ENCODE data around the gene FSTL3.
"Not testable (repeated sequence)": the region's sequence is repeated elsewhere in the genome, so short reads cannot be mapped to it uniquely, and the experiment has no call there.

FSTL3 gene

DNA sequence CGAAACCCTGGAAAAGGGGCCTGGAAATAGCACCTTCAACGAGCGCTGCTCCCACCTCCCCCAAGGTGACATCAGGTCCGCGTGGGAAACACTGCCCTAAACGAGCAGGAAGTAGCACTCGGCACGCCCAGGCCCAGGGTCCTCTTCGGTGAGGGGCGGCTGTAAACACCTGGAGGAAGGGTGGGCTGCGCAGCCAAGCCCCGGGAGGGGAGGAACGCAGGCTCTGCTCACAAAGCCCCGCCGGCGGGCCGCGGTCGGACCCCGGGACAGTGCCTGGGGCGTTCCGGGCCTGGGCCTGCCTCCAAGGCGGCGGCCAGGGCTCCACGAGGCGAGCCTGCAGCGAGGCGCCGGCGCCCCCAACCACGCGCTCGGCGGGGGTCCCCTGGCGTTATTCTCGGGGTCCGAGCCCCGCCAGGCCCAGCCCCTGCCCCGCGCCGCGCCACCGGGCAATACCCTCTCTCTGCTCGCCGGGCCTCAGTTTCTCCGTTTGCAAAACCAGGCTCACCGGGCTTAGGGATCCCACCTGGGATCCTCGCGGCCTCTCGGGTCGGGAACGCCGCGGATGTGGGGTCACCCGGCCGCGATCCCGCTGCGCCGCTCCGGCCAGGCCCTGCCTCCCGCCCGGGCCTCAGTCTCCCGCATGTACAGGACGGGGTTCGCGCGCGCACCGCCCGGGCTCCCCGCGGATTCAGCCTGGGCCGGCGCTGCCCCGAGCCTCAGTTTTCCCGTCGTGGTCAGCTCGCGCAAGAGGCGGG is 13.8 kb upstream of the FSTL3 start:
- no peak for TF ChIP-seq EZH2 (IDR thresholded peaks at IDR 0.05)
- no peak for TF ChIP-seq FOXP2 (optimal IDR thresholded peaks at IDR 0.05; ENCODE audit: control extremely low read depth, extremely low read length, insufficient read depth)
- no peak for TF ChIP-seq POLR2AphosphoS5 (IDR thresholded peaks at IDR 0.05; ENCODE audit: borderline replicate concordance, low read depth, low read length)
- H3K9me3 ChIP-seq (ENCODE audit: low read depth, low read length), result no peaks in the 10 kb centered on the region
- no peaks in the 10 kb centered on the region; the same call in 1 of the 2 replicates for H3K36me3 ChIP-seq (ENCODE audit: insufficient read depth, low read length)
- DNase-seq (ENCODE audit: low read depth, low spot score), result no peak
- H3K27ac ChIP-seq, result peak overlapping the region; percentile 81
- peak overlapping the region; percentile 93 for H3K4me3 ChIP-seq
- peak overlapping the region; percentile 98 for H3K9ac ChIP-seq (ENCODE audit: insufficient read length)

DNA sequence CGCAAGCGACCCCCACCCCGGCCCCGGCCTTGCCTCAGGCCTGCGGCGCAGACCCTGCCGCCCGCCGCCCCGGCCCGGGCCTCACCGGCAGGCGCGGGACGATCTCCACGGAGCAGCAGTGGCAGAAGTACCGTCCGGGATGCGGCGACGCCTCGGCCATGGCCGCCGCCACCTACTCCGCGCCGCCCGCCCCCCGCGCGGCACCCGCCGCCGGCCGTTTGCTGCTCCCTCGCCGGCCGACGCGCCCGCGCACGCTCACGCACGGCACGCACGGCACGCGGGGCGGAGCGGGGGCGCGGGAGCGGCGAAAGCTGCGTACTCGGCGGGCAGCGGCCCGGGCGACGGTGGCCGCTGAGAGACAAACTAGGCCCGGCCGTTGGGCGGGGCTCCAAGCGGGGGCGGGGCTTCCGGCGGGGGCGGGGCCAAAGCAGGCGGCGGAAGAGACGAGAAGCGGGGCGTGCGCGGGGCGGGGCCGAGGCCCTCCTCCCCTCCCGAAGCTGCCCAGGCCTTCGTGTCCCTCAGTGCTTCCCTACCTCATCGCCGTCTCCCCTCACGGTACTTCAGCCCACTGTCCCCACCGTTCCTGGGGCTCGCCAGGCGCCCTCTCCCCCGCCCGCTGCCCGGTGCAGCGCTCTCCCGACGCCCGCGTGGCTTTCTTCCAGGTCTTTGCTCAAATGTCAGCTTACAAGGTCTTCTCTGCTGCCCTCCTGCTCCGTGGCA is 13.1 kb upstream of the FSTL3 start, which contains the start of gene RNF126:
TSS of gene RNF126 (minus strand) at position 253 of the 720 bp plus-strand sequence. CDS start at position 160, 93 bp downstream.
- H3K27ac ChIP-seq, result peak within 1 kb of the TSS; percentile 81
- TF ChIP-seq EZH2 (IDR thresholded peaks at IDR 0.05), result no peak
- TF ChIP-seq POLR2AphosphoS5 (IDR thresholded peaks at IDR 0.05; ENCODE audit: borderline replicate concordance, low read depth, low read length), result peak; percentile 66; the same call in 1 of the 2 replicates
- TF ChIP-seq FOXP2 (optimal IDR thresholded peaks at IDR 0.05; ENCODE audit: control extremely low read depth, extremely low read length, insufficient read depth), result peak; percentile 11
- no peaks in the 10 kb centered on the region for H3K9me3 ChIP-seq (ENCODE audit: low read depth, low read length)
- H3K36me3 ChIP-seq (ENCODE audit: insufficient read depth, low read length), result no peaks in the 10 kb centered on the region; the same call in 1 of the 2 replicates
- H3K9ac ChIP-seq (ENCODE audit: insufficient read length), result peak within 1 kb of the TSS; percentile 98
- peak within 1 kb of the TSS; percentile 93 for H3K4me3 ChIP-seq
- no peak for DNase-seq (ENCODE audit: low read depth, low spot score)

DNA sequence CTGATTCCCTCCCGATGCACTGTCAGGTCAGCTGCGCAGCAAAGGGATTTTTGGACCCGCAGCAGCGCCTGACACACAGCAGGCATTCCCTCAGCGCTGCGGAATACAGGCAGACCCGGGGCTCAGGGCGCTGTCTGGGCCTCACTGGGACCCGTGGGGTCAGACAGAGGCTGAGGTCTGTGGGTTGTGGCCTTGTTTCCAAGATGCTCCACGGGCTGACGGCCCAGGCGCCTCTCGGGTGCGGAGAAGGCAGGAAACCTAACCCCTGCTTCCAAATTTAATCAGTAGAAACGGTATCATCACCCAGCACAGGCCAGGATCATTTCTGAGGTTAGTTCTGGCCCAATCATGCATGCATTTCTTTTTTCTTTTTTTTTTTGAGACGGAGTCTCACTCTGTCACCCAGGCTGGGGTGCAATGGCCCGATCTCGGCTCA is 12.5 kb upstream of the FSTL3 start:
- Histone ChIP-seq H3K9ac (ENCODE audit: insufficient read length) (peak overlapping the region; percentile 67), H3K27ac (peak overlapping the region; percentile 77), H3K36me3 (ENCODE audit: insufficient read depth, low read length) (no peaks in the 10 kb centered on the region; the same call in 1 of the 2 replicates), H3K4me3 (peak overlapping the region; percentile 76), H3K9me3 (ENCODE audit: low read depth, low read length) (no peaks in the 10 kb centered on the region)
- no peak for TF ChIP-seq POLR2AphosphoS5 (IDR thresholded peaks at IDR 0.05; ENCODE audit: borderline replicate concordance, low read depth, low read length)
- no peak for TF ChIP-seq EZH2 (IDR thresholded peaks at IDR 0.05)
- TF ChIP-seq FOXP2 (optimal IDR thresholded peaks at IDR 0.05; ENCODE audit: control extremely low read depth, extremely low read length, insufficient read depth), result no peak
- DNase-seq (ENCODE audit: low read depth, low spot score), result no peak

DNA sequence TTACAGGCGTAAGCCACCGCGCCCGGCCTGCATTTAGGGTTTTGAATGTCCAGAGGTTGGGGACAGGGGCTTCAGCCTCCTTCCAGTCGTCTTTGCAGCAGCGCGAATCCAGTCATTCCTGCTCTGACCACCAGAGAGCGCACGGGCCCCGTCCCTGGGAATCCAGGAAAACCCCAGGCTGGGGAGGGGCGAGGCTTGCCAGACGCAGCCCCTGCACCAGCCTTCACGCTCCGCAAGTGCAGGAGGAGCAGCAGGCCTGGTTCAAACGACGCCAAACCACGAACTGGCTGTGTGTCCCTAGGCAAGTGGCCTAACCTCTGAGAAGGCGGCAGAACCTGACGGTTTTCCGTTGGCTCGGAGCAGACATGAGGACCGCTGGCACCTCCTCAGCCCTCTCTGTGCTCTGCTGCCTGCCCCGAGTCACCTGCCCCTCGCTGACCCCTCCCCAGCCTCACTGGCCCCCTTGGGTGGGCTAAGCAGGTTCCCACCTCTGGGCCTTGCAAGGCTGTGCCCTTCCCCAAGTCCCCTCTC is 11.2 kb upstream of the FSTL3 start:
- no peak for TF ChIP-seq FOXP2 (optimal IDR thresholded peaks at IDR 0.05; ENCODE audit: control extremely low read depth, extremely low read length, insufficient read depth)
- no peak for TF ChIP-seq POLR2AphosphoS5 (IDR thresholded peaks at IDR 0.05; ENCODE audit: borderline replicate concordance, low read depth, low read length)
- TF ChIP-seq EZH2 (IDR thresholded peaks at IDR 0.05), result no peak
- H3K4me3 ChIP-seq, result no peak overlapping the region
- no peak overlapping the region for H3K9ac ChIP-seq (ENCODE audit: insufficient read length)
- H3K9me3 ChIP-seq (ENCODE audit: low read depth, low read length), result no peaks in the 10 kb centered on the region
- no peak for DNase-seq (ENCODE audit: low read depth, low spot score)
- no peaks in the 10 kb centered on the region for H3K36me3 ChIP-seq (ENCODE audit: insufficient read depth, low read length)
- H3K27ac ChIP-seq, result no peak overlapping the region

DNA sequence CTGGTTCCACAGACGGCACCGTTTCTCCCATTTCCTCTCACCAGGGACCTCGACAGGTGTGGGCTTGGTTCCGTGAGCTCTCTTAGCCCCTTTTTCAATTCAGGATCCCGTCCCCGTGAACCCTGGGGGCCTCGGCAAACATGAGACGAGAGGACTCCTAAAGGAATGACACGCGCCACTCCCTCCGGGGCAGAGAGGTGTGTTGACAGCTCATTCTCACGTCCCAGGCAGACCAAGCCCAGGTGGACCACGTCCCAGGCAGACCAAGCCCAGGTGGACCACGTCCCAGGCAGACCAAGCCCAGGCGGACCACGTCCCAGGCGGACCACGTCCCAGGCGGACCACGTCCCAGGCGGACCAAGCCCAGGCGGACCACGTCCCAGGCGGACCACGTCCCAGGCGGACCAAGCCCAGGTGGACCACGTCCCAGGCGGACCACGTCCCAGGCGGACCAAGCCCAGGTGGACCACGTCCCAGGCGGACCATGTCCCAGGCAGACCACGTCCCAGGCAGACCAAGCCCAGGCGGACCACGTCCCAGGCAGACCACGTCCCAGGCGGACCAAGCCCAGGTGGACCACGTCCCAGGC is 9.1 kb upstream of the FSTL3 start:
- H3K27ac ChIP-seq; H3K9ac ChIP-seq (ENCODE audit: insufficient read length); H3K4me3 ChIP-seq; DNase-seq (ENCODE audit: low read depth, low spot score); H3K36me3 ChIP-seq (ENCODE audit: insufficient read depth, low read length); H3K9me3 ChIP-seq (ENCODE audit: low read depth, low read length): not testable (repeated sequence)

DNA sequence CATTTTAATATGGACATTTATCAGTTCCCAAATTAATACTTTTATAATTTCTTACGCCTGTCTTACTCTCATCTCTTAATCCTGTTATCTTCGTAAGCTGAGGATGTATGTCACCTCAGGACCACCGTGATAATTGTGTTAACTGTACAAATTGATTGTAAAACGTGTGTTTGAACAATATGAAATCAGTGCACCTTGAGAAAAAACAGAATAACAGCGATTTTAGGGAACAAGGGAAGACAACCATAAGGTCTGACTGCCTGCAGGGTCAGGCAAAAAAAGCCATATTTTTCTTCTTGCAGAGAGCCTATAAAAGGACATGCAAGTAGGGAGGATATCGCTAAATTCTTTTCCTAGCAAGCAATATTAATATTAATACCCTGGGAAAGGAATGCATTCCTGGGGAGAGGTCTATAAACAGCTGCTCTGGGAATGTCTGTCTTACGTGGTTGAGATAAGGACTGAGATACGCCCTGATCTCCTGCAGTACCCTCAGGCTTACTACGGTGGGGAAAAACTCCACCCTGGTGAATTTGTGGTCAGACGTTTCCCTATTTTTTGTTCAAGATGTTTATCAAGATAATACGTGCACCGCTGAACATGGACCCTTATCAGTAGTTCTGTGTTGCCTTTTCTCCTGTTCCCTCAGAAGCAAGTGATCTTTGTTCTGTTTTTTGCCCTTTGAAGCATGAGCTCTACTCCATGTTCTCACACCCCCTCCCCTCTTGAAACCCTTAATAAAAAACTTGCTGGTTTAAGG is 7.3 kb upstream of the FSTL3 start:
- Histone ChIP-seq H3K4me3 (peak overlapping the region; percentile 54), H3K27ac (peak overlapping the region; percentile 77)
- DNase-seq (ENCODE audit: low read depth, low spot score); H3K36me3 ChIP-seq (ENCODE audit: insufficient read depth, low read length); H3K9me3 ChIP-seq (ENCODE audit: low read depth, low read length); H3K9ac ChIP-seq (ENCODE audit: insufficient read length): not testable (repeated sequence)

DNA sequence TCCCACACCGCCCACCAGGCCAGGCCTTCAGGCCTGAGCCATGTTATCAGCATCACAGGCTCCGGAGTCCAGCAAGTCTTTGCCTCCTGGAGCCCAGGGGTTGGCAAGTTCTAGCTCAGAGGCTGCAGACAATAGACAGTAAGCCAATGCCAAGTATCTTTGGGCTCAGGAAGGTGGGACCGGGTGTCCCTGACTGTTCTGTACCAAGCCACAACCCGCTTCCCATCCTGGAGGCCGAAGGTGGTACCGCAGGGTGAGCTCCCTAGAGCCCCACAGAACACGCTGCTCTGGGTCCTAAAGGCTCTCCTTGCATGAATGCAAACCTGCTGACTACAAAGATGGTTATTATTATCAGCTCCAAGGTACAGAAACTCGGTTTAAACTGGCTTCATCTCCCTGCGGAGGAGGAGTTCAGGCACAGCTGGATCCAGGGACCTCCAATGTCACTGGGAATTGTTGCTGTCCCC is 5.5 kb upstream of the FSTL3 start:
- no peak overlapping the region for H3K4me3 ChIP-seq
- no peak for DNase-seq (ENCODE audit: low read depth, low spot score)
- no peak for TF ChIP-seq FOXP2 (optimal IDR thresholded peaks at IDR 0.05; ENCODE audit: control extremely low read depth, extremely low read length, insufficient read depth)
- TF ChIP-seq EZH2 (IDR thresholded peaks at IDR 0.05), result no peak
- no peak for TF ChIP-seq POLR2AphosphoS5 (IDR thresholded peaks at IDR 0.05; ENCODE audit: borderline replicate concordance, low read depth, low read length)
- H3K36me3 ChIP-seq (ENCODE audit: insufficient read depth, low read length), result no peaks in the 10 kb centered on the region
- H3K27ac ChIP-seq, result no peak overlapping the region
- H3K9me3 ChIP-seq (ENCODE audit: low read depth, low read length), result no peaks in the 10 kb centered on the region
- H3K9ac ChIP-seq (ENCODE audit: insufficient read length), result no peak overlapping the region
